Endothelial cell of umbilical vein (primary cell): ENCODE results near the gene FHIP1B.

Experiments
- EZH2 ChIP-seq: IDR thresholded peaks from 2 replicates; pipeline ENCODE4 v1.6.1; 2012; ENCODE audit warnings: borderline replicate concordance, low read depth, mild to moderate bottlenecking, moderate library complexity, low read length, inconsistent platforms; ENCODE audit not compliant: severe bottlenecking
- FOS ChIP-seq: IDR thresholded peaks from 2 replicates; pipeline ENCODE4 v1.6.1; 2011; ENCODE audit warnings: mild to moderate bottlenecking, low read length, moderate library complexity, borderline replicate concordance; ENCODE audit not compliant: insufficient read depth
- GATA2 ChIP-seq: IDR thresholded peaks from 2 replicates; pipeline ENCODE4 v1.7.0; 2011; ENCODE audit warnings: low read depth, mild to moderate bottlenecking, moderate library complexity, mixed read lengths, low read length; ENCODE audit not compliant: insufficient read length, insufficient read depth
- JUN ChIP-seq: IDR thresholded peaks from 2 replicates; pipeline ENCODE4 v1.6.1; 2011; ENCODE audit warnings: borderline replicate concordance, low read depth; ENCODE audit not compliant: insufficient read length, insufficient read depth
- MYC ChIP-seq: IDR thresholded peaks from one replicate; pipeline ENCODE4 v1.6.1; 2011; ENCODE audit warnings: mild to moderate bottlenecking, low read depth, low read length
- POLR2A ChIP-seq: IDR thresholded peaks from 2 replicates; pipeline ENCODE4 v1.6.1; 2012; ENCODE audit warnings: low read depth, mild to moderate bottlenecking, control low read depth, low read length
- POLR2AphosphoS5 ChIP-seq: IDR thresholded peaks from 2 replicates; pipeline ENCODE4 v1.6.1; 2012; ENCODE audit warnings: low read depth, mild to moderate bottlenecking, control low read depth, low read length, moderate library complexity; ENCODE audit not compliant: insufficient read depth
- TF ChIP-seq, protein P1 (sequence below), 2 donors: IDR thresholded peaks; 1 replicate in 1 of 2; 2 replicates in 1 of 2; pipeline ENCODE4 v1.5.1; 2011; ENCODE audit warnings: low read length in 2 of 2, mild to moderate bottlenecking in 2 of 2, moderate library complexity in 2 of 2, control low read depth in 1 of 2, inconsistent platforms in 1 of 2, low read depth in 1 of 2; ENCODE audit not compliant: insufficient read depth in 1 of 2; ENCODE audit errors: extremely low read depth in 1 of 2
- TF ChIP-seq, protein P2 (sequence below): IDR thresholded peaks from 2 replicates; pipeline ENCODE4 v1.6.1; 2011; ENCODE audit not compliant: insufficient read depth, insufficient read length

DNA sequence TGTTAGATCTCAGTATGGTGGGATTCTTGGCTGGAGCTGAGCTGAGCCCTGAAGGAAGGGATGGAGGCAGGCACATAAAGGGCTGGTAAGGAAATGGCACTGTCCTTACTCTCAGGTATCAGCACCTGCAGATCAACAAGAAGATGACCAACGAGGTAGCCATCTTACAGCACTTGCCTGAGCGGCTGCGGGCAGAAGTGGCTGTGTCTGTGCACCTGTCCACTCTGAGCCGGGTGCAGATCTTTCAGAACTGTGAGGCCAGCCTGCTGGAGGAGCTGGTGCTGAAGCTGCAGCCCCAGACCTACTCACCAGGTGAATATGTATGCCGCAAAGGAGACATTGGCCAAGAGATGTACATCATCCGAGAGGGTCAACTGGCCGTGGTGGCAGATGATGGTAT, 6.9 kb upstream of the FHIP1B start:
- TF ChIP-seq, protein P1, sequence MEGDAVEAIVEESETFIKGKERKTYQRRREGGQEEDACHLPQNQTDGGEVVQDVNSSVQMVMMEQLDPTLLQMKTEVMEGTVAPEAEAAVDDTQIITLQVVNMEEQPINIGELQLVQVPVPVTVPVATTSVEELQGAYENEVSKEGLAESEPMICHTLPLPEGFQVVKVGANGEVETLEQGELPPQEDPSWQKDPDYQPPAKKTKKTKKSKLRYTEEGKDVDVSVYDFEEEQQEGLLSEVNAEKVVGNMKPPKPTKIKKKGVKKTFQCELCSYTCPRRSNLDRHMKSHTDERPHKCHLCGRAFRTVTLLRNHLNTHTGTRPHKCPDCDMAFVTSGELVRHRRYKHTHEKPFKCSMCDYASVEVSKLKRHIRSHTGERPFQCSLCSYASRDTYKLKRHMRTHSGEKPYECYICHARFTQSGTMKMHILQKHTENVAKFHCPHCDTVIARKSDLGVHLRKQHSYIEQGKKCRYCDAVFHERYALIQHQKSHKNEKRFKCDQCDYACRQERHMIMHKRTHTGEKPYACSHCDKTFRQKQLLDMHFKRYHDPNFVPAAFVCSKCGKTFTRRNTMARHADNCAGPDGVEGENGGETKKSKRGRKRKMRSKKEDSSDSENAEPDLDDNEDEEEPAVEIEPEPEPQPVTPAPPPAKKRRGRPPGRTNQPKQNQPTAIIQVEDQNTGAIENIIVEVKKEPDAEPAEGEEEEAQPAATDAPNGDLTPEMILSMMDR (IDR thresholded peaks at IDR 0.05; ENCODE audit: extremely low read depth in 1 of 2, insufficient read depth in 1 of 2, low read depth in 1 of 2, low read length in 2 of 2) = no peak
- TF ChIP-seq MYC (no peak), POLR2A (no peak), EZH2 (no peak), POLR2AphosphoS5 (no peak), GATA2 (no peak), JUN (no peak), FOS (no peak)
- TF ChIP-seq, protein P2, sequence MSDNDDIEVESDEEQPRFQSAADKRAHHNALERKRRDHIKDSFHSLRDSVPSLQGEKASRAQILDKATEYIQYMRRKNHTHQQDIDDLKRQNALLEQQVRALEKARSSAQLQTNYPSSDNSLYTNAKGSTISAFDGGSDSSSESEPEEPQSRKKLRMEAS = no peak
